ENCODE data around the gene ZSWIM3. TPM values are rescaled to one million over a fixed set of nuclear protein-coding genes. Genes with fewer than 3 reads are reported as not detected.

The ZSWIM3 gene
- total and polyA plus RNA-seq, 2 of the 8 experiments (the other 6 are each of a cell fraction or from before 2014, with no cell fraction given) = 5.5 to 6.9 TPM

DNA sequence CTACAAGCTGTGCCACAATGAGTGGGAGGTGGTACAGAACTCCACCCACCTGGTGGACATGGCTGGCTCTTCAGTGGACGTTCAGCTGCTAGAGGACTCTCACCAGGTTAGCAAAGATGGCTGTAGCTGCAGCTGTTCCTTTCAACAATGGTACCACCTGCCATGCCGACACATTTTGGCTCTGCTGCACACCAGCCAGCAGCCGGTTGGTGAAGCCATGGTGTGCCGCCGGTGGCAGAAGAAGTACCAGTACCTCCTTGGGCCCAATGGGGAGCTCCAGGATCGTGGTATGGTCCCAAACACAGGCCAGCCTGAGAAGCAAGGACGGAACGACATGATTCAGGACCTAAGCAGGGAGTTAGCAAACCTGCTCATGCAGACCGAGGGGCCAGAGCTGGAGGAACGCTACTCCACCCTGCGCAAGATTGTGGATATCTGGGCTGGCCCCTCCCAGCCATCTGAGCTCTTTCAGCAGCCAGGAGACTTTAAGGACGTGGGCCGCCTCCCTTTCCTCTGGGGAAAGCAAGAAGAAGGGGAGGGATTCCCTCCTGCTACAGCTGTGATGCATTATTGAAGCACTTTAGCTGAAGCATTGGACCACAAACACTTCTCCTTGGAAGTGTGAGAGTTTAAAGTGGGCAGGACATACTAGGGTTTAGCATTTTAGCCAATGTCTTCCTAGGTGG lies 20.8 kb downstream of the ZSWIM3 start (continued):
- TF ChIP-seq POLR2AphosphoS5 (IDR thresholded peaks at IDR 0.05; ENCODE audit: low read depth, low read length) (no peak), MAFK (IDR thresholded peaks at IDR 0.05; ENCODE audit: low read depth, low read length) (no peak), JUN (IDR thresholded peaks at IDR 0.05; ENCODE audit: low read depth, low read length) (no peak), SRF (IDR thresholded peaks at IDR 0.05; ENCODE audit: low read depth, low read length) (no peak), CBX8 (IDR thresholded peaks at IDR 0.05; ENCODE audit: borderline replicate concordance, low read depth, low read length) (no peak), SIN3A (conservative IDR thresholded peaks at IDR 0.05 in 1 of 2, IDR thresholded peaks at IDR 0.05 in 1 of 2; ENCODE audit: low read depth in 1 of 2, low read length in 2 of 2) (no peak), KDM5A (IDR thresholded peaks at IDR 0.05; ENCODE audit: low read length) (no peak), FOSL1 (IDR thresholded peaks at IDR 0.05; ENCODE audit: insufficient read depth, low read depth, low read length) (no peak), EGR1 (IDR thresholded peaks at IDR 0.05; ENCODE audit: borderline replicate concordance, low read depth, low read length) (no peak)
